Measurements from ENCODE around the gene RNF43.
"Not testable (repeated sequence)": the region's sequence is repeated elsewhere in the genome, so short reads cannot be mapped to it uniquely, and the experiment has no call there.

RNF43 gene

DNA sequence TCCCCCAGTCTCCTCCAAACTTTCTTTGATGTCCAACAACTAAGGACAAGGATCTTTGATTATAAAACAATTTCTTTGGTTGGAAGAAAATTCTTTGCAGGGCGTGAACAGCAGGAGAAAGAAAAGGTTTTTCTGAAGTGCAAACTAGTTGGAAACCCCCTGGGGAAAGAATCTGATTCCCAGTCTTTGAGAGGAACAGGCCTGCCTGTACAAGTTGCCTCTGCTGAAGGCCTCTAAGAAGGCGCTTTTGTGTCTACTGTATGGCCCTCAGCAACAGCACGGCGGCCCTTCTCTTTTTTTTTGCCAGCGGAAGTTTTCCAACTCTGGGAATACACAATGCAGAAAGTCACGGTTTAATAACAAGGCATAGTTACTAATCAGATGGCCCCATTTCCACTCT, 14.0 kb downstream of the RNF43 start:
- no peak for DNase-seq

DNA sequence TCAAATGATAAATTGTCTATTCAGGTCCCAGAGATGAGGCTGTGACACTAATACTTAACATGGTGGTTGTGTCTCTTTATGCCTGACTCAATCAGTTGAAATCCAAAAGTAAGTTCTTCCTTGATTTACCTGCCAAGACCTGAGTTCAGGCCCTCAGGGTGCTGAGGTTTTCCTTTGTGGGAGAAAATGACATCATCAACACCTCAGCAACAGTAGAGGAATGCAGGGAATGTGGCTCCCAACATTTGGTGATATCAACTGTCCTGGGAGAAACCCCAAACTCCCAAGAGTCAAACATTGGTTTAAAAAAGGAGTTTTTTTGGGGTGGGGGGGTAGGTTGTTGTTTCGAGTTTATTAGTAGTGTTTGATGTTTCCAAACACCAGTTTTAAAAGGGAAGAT, 14.7 kb downstream of the RNF43 start:
- DNase-seq = no peak

- no peak for DNase-seq
Observed at GRCh38 chr17:58402047-58402446, 15.3 kb downstream of the RNF43 start.

- no peak for DNase-seq
Observed at GRCh38 chr17:58401287-58401686, 16.0 kb downstream of the RNF43 start.

- DNase-seq = no peak
Observed at GRCh38 chr17:58400826-58401225, 16.5 kb downstream of the RNF43 start.

DNA sequence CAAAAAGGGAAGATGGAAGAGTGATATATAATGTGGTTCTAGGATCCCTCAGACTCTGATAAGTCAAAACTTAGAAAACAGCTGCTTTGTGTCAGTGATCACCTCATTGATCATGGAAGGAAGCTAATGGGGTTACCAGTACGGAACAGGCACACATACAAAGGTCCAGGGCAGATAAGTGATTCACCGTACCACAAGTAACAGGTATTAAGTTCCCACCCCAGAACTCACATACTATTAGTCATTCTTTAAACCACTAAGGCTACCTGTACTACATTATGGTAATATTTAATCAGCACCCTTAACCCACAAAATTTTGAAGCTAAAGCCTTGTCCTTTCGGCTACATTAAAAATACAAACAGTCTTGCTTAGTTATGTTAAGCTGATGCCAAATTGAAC, 17.4 kb downstream of the RNF43 start:
- DNase-seq = no peak

DNA sequence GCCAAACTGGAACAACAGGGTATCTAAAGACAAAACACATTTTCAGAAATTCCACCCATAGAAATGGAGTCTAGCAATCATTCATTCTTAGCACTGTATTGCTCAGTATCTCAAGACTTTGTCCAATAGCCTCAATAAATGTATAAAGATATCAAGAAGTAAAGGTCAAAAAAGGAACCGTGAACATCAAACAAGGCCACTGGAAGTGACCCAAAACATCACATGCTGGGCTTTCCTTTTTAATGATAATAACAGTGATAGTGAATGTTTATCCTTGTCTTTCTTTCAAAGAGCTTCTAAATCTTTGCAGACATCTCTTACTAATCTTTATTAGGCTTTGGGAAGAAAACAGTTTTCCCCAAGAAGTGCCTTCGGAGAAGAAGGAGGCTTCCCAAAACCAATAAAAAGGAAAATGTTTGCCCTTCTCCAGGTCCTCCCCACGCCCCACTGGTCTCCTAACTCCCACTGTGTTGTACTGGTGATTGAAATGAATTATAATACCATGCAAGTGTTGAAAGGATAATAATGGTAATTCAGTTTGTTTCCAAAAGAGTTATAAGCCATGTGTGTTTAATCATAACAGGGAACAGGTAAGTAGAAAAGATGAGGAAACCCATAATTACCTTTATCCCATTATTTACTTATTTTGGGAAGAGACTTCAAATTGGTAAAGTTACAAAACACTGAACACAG, 18.6 kb downstream of the RNF43 start:
- DNase-seq = no peak

- not testable (repeated sequence) for DNase-seq
Observed at GRCh38 chr17:58397421-58397820, 19.9 kb downstream of the RNF43 start.

DNA sequence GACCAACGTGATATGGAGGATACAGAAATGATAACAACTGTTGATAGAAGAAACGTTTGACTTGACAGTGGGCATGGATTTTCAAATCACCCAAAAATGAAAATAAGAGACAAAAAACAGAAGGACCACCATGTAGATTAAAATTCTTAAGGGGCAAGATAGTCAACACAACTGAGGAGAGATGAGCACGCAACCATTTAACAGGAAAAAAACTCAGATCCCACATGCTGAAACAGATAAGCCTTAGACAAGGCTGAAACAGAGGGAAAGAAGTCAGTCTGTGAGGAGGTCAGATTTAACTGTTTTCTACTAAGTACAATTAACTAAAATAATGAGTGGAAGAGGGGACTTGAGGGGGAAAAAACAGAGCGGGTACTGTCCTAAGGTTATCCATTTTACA, 21.2 kb downstream of the RNF43 start:
- DNase-seq = no peak

DNA sequence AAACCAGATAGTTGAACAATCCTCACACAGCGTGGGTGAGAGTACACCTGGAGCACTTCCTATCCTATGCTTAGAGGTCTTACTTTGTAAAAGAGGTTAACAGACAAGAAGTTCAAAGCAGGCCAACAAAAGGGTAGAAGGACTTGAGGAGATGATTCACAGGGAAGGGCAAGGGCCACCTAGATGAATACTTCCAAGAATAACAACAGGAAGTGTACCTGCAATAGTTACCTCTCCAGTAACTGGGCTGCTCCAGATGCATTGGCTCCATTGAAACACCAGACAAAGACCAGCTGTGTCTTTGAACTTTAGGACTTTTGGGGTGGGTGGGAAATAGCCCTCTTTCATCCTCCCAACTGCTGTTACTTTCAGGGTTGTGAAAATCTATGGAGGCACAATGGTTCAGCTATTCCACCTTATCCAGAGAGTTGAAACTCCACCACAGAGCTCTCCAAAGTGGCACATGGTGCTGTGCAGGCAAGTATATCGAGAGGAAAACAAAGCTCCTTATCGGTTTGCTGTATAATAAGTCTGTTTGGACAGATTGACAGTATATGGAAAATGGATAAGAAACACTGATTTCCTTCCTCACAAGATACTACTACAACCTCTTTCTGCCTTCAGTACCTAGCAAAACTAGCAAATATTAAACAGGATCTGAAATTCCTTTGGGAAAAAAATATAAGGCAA, 22.7 kb downstream of the RNF43 start:
- no peak for DNase-seq

DNA sequence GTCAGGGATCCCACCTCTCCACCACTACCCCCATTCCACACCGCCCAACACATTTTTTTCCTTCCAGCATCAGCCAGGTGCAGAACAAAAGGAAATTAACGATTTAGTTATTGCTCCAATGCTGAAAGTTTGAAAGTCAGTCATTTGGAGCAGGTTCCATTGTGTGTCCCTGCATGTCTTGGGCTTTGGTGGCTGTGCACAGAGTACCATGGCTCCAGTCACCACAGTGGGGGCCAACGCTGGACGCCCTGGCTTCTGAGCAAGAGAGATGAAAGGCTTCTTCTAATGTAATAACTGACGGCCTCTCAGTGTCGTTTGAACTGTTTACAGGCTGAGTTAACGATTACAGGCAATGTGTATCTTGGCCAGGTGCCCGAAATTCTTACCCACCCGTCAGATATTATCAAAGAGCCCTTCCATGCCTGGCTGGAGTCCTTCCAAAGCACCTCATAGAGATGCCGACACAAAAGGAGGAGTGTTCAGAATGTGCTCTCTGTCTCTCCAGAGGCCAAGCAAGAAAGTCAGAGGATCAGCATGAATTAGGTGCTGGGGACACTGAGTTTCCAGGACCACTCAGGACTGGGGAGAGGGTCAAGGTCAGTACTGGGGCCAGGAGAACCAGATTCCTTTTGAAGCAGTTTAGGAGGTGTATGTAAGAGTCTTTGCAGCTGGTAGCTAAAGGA, 25.9 kb downstream of the RNF43 start:
- no peak for DNase-seq

DNA sequence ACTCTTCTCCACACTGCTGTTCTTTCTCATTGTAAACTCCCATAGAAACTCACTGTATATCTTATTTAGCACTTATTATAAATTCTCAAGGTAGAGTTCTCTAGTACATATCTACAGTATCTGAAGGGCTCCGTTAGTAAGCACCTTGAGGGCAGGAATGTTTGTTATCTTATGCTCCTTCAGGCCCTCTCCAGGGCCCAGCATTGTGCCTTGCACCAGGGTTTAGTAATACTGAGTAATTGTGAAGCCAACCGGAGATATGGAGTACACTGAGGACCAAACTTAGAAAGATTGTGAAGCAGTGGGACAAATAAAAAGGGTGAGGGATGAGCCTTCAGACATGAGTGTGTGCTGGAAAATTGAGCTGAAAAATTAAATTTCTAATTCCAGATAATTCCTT, 26.4 kb downstream of the RNF43 start:
- no peak for DNase-seq

DNA sequence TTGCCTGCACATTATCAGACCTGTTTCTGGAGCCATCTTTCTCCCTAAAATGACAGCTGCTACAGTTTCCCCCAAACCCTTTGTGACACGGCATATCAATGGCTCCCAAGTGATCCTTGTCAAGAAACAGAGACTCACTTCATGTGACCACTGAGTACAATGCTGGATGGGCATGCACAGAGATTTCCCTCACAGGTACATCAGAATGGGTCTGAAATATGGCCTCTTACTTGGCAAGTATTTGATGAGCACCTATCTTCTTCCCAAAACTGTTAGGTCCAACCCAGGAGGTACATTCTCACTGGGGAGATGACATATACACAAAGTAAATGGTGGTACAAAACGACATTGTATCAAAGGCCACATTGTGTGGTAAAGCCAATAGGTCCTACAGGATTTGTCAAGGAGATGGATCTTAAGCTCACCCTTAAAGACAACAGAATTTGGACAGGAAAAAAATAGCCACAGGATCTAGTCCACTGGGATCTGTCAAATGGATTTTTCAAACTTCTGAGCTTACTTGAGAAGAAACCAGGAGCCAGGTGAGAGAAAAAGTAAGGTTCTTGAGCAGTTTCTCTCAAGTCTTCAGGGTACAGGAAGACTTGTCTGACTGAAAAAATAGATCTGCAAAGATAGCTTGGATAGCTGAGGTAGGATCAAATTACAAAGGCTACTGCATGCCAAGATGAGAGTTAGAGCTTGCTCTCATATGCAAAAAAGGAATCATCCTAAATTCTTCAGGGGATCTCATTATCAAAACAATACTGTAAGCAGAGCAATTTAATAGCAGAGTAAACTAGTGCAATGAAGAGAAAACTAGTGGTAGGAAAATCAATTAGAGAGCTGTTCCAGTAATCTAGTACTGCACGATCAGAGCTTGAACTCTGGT, 28.8 kb downstream of the RNF43 start:
- DNase-seq = no peak

GRCh38 chr17:58387834-58388233, 29.5 kb downstream of the RNF43 start:
- no peak for DNase-seq

- DNase-seq = no peak
Observed at GRCh38 chr17:58386708-58387107, 30.6 kb downstream of the RNF43 start.

DNA sequence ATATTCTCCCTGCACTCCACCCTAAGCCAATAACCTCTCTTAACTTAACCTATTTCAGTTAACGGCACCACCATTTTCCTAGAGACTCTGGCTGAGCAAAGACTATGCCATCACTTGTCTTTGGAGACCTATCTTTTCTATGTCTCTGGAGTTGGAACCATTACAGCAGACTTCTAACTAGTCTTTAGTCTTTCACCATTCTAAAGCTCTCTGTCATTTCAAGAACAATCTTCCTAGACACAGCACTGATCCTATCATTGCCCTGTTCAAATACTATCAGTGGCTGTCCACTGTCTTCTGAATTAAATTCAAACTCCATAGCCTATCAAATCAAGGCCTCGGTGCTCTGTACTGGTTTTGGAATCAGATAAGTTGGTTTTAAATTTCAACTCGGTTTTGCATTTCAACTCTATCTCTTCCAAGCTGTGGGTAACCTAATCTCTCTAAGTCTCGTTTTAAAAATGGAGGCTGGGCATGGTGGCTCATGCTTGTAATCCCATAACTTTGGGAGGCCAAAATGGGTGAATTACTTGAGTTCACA, 31.9 kb downstream of the RNF43 start:
- DNase-seq = no peak

DNA sequence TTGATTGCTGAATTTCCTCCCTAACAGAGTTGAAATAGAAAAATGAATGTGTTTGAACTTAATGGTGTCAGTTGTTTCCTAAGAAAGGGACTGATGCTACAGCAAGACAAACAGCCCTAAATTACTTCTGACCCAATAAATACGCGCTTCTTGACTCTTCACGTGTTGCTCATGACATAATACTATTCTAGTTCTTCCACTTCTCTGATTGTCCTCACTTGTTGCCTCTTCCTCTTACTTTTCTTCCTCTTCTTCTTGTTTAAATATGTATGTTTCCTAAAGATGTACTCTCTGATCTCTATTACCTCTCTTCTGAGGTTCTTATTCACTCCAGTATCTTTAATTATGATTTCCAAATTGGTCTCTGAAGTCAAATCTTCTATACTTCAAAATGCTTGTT, 32.4 kb downstream of the RNF43 start:
- DNase-seq = no peak

DNA sequence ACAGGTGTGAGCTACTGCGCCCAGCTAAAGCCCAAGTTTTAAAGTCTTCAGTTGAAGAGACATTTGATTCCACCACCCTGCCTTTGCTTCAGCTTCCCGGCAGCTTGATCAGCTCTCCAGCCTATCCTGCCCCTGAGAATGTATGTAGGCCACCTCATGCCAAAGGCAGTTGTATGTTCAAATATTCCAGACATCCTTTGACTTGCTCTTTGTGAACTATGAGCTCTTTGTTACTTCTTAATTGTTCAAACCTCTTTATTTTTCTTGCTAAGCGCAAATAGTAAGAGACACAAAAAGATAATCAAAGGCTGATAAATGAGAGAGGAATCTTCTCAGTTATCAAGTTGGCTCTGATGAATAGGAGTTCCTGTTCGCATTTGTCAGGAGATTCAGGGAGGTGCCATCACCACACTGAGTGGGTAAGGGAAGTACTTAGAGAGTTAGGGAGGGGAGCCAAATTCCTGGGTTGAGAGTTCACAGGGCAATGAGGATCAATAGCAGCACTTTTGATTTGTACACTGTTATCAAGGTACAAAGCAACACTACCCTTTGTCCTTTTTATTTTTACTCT, 33.4 kb downstream of the RNF43 start:
- no peak for DNase-seq

DNA sequence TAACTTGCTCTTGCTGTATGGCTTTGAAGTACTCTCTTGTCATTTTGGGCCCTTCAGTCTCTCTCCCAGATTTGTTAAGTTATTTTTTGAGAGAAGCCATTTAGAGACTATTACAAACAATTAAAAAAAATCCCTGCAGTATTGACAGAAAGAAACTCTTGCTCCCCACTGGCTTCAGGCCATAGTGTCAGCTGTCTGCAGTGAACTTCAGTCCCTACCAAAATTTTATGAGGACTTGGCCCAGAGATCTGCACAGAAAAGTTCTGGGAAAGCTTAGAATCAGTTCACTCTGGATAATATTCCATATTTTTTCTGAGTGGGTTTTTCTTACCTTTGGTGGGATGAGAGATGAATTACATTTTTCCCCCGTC, 34.5 kb downstream of the RNF43 start:
- DNase-seq = no peak

GRCh38 chr17:58382108-58382871, 35.0 kb downstream of the RNF43 start:
- no peak for DNase-seq

- DNase-seq = no peak
Observed at GRCh38 chr17:58381124-58382035, 36.0 kb downstream of the RNF43 start.

Data from activated CD8-positive, alpha-beta memory T cell treated with anti-CD3 and anti-CD28 coated beads, Interleukin-2, amount 50 U/mL, for 48 hours (primary cell).